ENCODE data around the gene NF2.
"Not testable (repeated sequence)": the region's sequence is repeated elsewhere in the genome, so short reads cannot be mapped to it uniquely, and the experiment has no call there.

DNA sequence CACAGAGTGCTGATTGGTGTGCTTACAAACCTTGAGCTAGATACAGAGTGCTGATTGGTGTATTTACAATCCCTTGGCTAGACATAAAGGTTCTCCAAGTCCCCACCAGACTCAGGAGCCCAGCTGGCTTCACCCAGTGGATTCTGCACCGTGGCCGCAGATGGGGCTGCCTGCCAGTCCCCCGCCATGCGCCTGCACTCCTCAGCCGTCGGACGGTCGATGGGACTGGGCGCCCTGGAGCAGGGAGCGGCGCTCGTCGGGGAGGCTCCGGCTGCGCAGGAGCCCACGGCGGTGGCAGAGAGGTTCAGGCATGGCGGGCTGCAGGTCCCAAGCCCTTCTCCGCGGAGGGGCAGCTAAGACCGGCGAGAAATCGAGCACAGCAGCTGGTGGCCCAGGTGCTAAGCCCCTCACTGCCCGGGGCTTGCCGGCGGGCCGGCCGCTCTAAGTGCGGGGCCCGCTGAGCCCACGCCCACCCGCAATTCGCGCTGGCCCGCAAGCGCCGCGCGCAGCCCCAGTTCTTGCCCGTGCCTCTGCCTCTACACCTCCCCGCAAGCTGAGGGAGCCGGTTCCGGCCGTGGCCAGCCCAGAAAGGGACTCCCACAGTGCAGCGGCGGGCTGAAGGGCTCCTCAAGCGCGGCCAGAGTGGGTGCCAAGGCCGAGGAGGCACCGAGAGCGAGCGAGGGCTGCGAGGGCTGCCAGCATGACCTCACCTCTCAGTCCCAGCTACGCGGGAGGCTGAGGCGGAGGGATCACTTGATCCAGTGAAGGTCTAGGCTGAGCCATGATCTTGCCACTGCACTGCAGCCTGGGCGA is 5.4 kb upstream of the NF2 start:
- TF ChIP-seq, protein P1, sequence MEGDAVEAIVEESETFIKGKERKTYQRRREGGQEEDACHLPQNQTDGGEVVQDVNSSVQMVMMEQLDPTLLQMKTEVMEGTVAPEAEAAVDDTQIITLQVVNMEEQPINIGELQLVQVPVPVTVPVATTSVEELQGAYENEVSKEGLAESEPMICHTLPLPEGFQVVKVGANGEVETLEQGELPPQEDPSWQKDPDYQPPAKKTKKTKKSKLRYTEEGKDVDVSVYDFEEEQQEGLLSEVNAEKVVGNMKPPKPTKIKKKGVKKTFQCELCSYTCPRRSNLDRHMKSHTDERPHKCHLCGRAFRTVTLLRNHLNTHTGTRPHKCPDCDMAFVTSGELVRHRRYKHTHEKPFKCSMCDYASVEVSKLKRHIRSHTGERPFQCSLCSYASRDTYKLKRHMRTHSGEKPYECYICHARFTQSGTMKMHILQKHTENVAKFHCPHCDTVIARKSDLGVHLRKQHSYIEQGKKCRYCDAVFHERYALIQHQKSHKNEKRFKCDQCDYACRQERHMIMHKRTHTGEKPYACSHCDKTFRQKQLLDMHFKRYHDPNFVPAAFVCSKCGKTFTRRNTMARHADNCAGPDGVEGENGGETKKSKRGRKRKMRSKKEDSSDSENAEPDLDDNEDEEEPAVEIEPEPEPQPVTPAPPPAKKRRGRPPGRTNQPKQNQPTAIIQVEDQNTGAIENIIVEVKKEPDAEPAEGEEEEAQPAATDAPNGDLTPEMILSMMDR (IDR thresholded peaks at IDR 0.05; ENCODE audit: insufficient read depth, low read length, poor library complexity, severe bottlenecking), result not testable (repeated sequence)
- TF ChIP-seq EZH2phosphoT487 (conservative IDR thresholded peaks at IDR 0.05; ENCODE audit: low read length), result not testable (repeated sequence)
